ENCODE measurements around the gene PRIM2.
"Not testable (repeated sequence)": the region's sequence is repeated elsewhere in the genome, so short reads cannot be mapped to it uniquely, and the experiment has no call there.

PRIM2 gene

DNA sequence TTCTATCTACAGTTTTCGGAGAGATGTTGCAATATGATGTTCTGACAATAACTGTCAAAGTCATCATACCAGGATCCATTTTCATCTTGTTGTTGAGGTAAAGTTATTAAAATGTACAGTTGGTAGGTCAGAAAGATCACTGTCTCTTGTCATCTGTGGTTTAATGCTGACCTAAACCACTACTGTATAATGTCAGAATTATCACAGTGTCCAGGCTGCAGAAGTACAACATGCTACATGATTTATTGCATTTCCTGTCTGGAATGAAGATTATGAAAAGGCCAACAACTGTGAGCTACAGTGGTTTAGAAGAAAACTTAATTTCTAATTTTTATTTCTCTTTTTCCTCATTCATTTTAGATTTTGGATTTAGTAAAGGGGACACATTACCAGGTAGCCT, 314.3 kb downstream of the PRIM2 start:
- not testable (repeated sequence) for DNase-seq (ENCODE audit: low spot score)

DNA sequence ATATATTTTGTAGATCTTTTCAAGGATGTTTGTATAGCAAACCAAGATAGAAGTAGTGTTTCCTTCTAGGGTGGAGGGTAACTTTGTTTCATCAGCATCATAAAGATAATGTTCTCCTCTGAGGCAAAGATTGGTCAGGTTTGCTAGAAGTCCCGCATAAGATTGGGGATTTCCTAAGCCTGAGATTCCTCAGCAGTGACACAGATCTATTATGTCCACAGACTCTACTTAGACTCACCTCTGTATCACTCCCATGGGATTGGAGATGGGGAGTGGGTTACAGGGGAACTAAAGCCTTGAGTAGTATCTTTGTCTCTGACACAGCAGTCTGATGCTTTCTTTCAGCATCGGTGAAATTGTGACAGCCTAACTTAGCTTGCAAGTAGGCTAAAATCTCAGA, 341.1 kb downstream of the PRIM2 start:
- not testable (repeated sequence) for DNase-seq (ENCODE audit: low spot score)

GRCh38 chr6:57659794-57660193, 342.4 kb downstream of the PRIM2 start:
- DNase-seq (ENCODE audit: low spot score), result not testable (repeated sequence)

- DNase-seq (ENCODE audit: low spot score), result not testable (repeated sequence)
Observed at GRCh38 chr6:57660940-57661339, 343.5 kb downstream of the PRIM2 start.

GRCh38 chr6:57668108-57668507, 350.7 kb downstream of the PRIM2 start:
- DNase-seq (ENCODE audit: low spot score), result not testable (repeated sequence)

DNA sequence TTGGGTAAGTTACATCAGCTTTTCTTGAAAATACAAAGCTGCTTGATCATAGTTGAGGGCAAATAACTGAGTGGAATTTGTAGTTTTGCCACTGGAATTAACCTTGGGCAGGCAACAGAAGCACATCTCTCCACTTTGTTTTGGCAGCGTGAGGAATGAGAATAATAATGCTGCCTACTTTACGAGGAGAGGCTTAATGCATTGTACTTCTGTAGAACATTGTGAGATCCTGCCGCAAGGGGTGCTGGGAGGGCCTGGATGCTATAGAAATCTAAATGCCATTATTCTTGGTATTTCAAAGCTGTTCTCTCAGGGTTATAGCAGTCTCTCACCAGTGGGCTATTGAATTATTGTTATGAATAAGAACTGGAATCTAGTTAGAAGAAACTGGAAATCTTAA, 353.8 kb downstream of the PRIM2 start:
- not testable (repeated sequence) for DNase-seq (ENCODE audit: low spot score)

- peak; percentile 5 for DNase-seq (ENCODE audit: low spot score)
Observed at GRCh38 chr6:57671937-57672627, 354.7 kb downstream of the PRIM2 start.

DNA sequence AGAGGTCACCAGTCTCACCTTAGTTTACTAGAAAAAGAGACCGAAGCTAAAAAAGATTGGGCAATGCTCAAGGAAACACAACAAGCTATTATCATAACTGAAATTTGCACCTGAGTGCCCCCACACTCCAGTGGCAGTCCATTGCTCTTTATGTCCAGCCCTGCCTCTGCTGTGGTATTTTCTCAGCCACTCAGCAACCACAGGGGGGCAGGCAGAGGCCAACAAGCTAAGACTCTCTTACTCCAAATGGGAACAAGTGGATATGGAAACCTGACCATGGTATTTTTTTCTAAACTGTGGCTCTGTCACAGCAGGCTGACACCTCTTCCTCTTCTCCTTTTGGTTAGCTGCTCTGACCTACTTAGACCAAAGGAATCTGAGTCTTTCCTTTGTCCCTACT, 355.9 kb downstream of the PRIM2 start:
- peak; percentile 5 for DNase-seq (ENCODE audit: low spot score)

- not testable (repeated sequence) for DNase-seq (ENCODE audit: low spot score)
Observed at GRCh38 chr6:57675386-57675785, 358.0 kb downstream of the PRIM2 start.

GRCh38 chr6:57696382-57696781, 379.0 kb downstream of the PRIM2 start:
- DNase-seq (ENCODE audit: low spot score), result not testable (repeated sequence)

All from GM03348 (cell line).